ENCODE measurements around the gene ACSM2A. TPM values are rescaled to one million over a fixed set of nuclear protein-coding genes. Genes with fewer than 3 reads are reported as not detected.
A peak's percentile ranks its signal among the peaks of the same experiment; 100 is the strongest.

ACSM2A gene
- total and polyA plus RNA-seq, 4 donors, result 30.1 to 1,049 (median 392) TPM

DNA sequence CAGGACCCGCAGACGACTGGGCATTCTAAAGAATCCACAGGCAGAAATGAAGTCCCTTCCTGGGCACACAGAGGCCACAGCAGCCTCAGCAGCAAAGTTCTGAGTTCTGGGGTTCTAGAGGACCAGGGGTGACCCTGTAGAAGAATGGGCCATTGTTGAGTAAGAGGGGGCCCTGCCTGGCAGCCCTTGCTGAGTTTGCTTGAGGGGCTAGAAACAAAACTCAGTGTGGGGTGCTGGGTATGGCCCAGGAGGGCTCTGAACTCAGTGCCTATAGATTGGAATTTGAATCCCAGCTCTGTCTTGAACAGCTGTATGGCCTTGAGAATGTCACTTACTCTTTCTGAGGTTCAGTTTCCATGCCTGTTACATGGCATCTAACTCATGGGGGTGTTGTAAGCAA is 46.7 kb upstream of the ACSM2A start, which contains the start of gene PDILT:
PDILT (minus strand) TSS at position 101 of the 400 bp plus-strand sequence. CDS start 5,437 bp downstream, outside the sequence.
- TF ChIP-seq SP1 (IDR thresholded peaks at IDR 0.05), result no peak
- TF ChIP-seq, protein P1, sequence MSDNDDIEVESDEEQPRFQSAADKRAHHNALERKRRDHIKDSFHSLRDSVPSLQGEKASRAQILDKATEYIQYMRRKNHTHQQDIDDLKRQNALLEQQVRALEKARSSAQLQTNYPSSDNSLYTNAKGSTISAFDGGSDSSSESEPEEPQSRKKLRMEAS (IDR thresholded peaks at IDR 0.05), result no peak
- no peak for TF ChIP-seq HNF4G (IDR thresholded peaks at IDR 0.05)
- no peak for TF ChIP-seq JUND (IDR thresholded peaks at IDR 0.05)
- no peak for TF ChIP-seq FOXA1 (IDR thresholded peaks at IDR 0.05)
- 96% methylated on average over 2 of the region's 2 CpGs for WGBS

DNA sequence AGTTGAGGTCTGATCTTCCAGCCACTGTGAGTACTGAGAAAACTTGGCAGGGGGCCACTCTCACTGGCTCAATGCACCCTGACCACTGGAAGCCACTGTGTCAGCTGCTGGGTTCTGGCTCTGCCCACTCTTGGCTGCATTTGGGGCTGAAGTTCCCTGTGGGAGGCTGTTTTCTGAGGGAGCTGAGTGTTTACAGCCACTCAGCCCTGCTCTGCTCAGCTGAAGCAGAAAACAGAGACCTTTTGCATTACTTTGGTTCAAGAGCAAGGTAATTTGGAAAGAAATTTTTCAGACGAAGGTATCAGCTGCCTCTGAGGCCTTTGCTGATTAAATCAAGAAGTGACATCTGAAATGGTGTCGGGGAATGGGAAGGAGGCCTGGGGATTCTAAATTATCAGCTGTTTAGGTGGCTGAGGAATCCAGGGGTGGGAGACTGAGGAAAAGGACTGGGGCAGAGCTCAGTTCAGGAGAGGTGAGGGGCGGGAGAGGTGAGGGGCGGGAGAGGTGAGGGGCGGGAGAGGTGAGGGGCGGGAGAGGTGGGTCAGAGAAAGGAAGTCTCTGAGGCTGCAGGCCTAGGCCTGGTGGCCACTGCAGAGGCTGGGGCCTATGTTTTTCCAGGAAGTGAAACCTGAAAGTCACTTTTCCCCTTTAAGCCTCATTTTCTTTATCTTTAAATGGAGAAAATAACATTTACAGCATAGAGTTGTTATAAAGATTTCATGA is 41.8 kb upstream of the ACSM2A start, which contains the start of gene ACSM5:
ACSM5 (plus strand) TSS at position 137 of the 723 bp plus-strand sequence. CDS start 1,951 bp downstream, outside the sequence.
- H3K27ac ChIP-seq (ENCODE audit: low read depth in 1 of 2, low read length in 2 of 2), result peak within 1 kb of the TSS; percentile 89 to 94
- no peaks in the 10 kb centered on the region for H3K27me3 ChIP-seq (ENCODE audit: control insufficient read depth in 4 of 4, insufficient read depth in 4 of 4, low read length in 3 of 4)
- WGBS, result 39% methylated on average over 6 of the region's 6 CpGs
- no peaks in the 10 kb centered on the region for H3K36me3 ChIP-seq (ENCODE audit: control insufficient read depth in 4 of 4, insufficient read depth in 3 of 4, low read depth in 1 of 4, low read length in 3 of 4)
- H3K9me3 ChIP-seq (ENCODE audit: control insufficient read depth in 4 of 4, low read length in 3 of 4), result no peaks in the 10 kb centered on the region
- peak within 1 kb of the TSS; percentile 72 to 95 for H3K9ac ChIP-seq (ENCODE audit: low read depth in 1 of 2, low read length in 2 of 2)
- peak; percentile 52 for DNase-seq (ENCODE audit: low spot score)
- H3K4me3 ChIP-seq (ENCODE audit: low read depth in 1 of 3, low read length in 3 of 3), result peak within 1 kb of the TSS; percentile 56 to 88 (median 66)
- TF ChIP-seq, protein P2, sequence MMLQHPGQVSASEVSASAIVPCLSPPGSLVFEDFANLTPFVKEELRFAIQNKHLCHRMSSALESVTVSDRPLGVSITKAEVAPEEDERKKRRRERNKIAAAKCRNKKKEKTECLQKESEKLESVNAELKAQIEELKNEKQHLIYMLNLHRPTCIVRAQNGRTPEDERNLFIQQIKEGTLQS (IDR thresholded peaks at IDR 0.05), result peak; percentile 23
- TF ChIP-seq, protein P3, sequence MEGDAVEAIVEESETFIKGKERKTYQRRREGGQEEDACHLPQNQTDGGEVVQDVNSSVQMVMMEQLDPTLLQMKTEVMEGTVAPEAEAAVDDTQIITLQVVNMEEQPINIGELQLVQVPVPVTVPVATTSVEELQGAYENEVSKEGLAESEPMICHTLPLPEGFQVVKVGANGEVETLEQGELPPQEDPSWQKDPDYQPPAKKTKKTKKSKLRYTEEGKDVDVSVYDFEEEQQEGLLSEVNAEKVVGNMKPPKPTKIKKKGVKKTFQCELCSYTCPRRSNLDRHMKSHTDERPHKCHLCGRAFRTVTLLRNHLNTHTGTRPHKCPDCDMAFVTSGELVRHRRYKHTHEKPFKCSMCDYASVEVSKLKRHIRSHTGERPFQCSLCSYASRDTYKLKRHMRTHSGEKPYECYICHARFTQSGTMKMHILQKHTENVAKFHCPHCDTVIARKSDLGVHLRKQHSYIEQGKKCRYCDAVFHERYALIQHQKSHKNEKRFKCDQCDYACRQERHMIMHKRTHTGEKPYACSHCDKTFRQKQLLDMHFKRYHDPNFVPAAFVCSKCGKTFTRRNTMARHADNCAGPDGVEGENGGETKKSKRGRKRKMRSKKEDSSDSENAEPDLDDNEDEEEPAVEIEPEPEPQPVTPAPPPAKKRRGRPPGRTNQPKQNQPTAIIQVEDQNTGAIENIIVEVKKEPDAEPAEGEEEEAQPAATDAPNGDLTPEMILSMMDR (IDR thresholded peaks at IDR 0.05; ENCODE audit: low read depth, low read length, missing input control), result no peak
- TF ChIP-seq SP1 (IDR thresholded peaks at IDR 0.05) (peak; percentile 71), FOXA1 (IDR thresholded peaks at IDR 0.05) (peak; percentile 56), GABPA (IDR thresholded peaks at IDR 0.05 in 1 of 2, conservative IDR thresholded peaks at IDR 0.05 in 1 of 2) (no peak), TAF1 (conservative IDR thresholded peaks at IDR 0.05) (peak; percentile 100), HNF4A (conservative IDR thresholded peaks at IDR 0.05) (peak; percentile 78 to 82), NR2F2 (IDR thresholded peaks at IDR 0.05) (no peak), HNF4G (IDR thresholded peaks at IDR 0.05) (peak; percentile 53), JUND (IDR thresholded peaks at IDR 0.05) (peak; percentile 24 to 42), RXRA (IDR thresholded peaks at IDR 0.05) (peak; percentile 66 to 73), YY1 (IDR thresholded peaks at IDR 0.05) (peak; percentile 64), EGR1 (IDR thresholded peaks at IDR 0.05; ENCODE audit: low read depth in 2 of 2) (peak in 1 of 2 donors; percentile 47), RAD21 (IDR thresholded peaks at IDR 0.05) (peak; percentile 45 to 59), FOXA2 (IDR thresholded peaks at IDR 0.05) (peak; percentile 17)
- TF ChIP-seq, protein P4, sequence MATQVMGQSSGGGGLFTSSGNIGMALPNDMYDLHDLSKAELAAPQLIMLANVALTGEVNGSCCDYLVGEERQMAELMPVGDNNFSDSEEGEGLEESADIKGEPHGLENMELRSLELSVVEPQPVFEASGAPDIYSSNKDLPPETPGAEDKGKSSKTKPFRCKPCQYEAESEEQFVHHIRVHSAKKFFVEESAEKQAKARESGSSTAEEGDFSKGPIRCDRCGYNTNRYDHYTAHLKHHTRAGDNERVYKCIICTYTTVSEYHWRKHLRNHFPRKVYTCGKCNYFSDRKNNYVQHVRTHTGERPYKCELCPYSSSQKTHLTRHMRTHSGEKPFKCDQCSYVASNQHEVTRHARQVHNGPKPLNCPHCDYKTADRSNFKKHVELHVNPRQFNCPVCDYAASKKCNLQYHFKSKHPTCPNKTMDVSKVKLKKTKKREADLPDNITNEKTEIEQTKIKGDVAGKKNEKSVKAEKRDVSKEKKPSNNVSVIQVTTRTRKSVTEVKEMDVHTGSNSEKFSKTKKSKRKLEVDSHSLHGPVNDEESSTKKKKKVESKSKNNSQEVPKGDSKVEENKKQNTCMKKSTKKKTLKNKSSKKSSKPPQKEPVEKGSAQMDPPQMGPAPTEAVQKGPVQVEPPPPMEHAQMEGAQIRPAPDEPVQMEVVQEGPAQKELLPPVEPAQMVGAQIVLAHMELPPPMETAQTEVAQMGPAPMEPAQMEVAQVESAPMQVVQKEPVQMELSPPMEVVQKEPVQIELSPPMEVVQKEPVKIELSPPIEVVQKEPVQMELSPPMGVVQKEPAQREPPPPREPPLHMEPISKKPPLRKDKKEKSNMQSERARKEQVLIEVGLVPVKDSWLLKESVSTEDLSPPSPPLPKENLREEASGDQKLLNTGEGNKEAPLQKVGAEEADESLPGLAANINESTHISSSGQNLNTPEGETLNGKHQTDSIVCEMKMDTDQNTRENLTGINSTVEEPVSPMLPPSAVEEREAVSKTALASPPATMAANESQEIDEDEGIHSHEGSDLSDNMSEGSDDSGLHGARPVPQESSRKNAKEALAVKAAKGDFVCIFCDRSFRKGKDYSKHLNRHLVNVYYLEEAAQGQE (IDR thresholded peaks at IDR 0.05), result peak; percentile 95
- TF ChIP-seq, protein P5, sequence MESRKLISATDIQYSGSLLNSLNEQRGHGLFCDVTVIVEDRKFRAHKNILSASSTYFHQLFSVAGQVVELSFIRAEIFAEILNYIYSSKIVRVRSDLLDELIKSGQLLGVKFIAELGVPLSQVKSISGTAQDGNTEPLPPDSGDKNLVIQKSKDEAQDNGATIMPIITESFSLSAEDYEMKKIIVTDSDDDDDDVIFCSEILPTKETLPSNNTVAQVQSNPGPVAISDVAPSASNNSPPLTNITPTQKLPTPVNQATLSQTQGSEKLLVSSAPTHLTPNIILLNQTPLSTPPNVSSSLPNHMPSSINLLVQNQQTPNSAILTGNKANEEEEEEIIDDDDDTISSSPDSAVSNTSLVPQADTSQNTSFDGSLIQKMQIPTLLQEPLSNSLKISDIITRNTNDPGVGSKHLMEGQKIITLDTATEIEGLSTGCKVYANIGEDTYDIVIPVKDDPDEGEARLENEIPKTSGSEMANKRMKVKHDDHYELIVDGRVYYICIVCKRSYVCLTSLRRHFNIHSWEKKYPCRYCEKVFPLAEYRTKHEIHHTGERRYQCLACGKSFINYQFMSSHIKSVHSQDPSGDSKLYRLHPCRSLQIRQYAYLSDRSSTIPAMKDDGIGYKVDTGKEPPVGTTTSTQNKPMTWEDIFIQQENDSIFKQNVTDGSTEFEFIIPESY (IDR thresholded peaks at IDR 0.05), result peak; percentile 31
- TF ChIP-seq, protein P1 (IDR thresholded peaks at IDR 0.05), result no peak
- peaks cover 4 to 15% (median 11%) of the 10 kb centered on the region in 4 donors for H3K4me1 ChIP-seq (ENCODE audit: control insufficient read depth in 4 of 4, insufficient read depth in 4 of 4, low read length in 3 of 4)

More for the DNA sequence above, 46.7 kb upstream of the ACSM2A start, which contains the start of gene PDILT:
- DNase-seq (ENCODE audit: low spot score), result no peak
- no peaks in the 10 kb centered on the region for H3K9me3 ChIP-seq (ENCODE audit: control insufficient read depth in 4 of 4, low read length in 3 of 4)
- no peaks in the 10 kb centered on the region for H3K36me3 ChIP-seq (ENCODE audit: control insufficient read depth in 4 of 4, insufficient read depth in 3 of 4, low read depth in 1 of 4, low read length in 3 of 4)
- H3K4me3 ChIP-seq (ENCODE audit: low read depth in 1 of 3, low read length in 3 of 3), result no peak within 1 kb of the TSS
- no peak within 1 kb of the TSS for H3K9ac ChIP-seq (ENCODE audit: low read depth in 1 of 2, low read length in 2 of 2)
- H3K4me1 ChIP-seq (ENCODE audit: control insufficient read depth in 4 of 4, insufficient read depth in 4 of 4, low read length in 3 of 4), result peaks cover 0 to 2% (median 0%) of the 10 kb centered on the region in 4 donors
- H3K27ac ChIP-seq (ENCODE audit: low read depth in 1 of 2, low read length in 2 of 2), result no peak within 1 kb of the TSS
- H3K27me3 ChIP-seq (ENCODE audit: control insufficient read depth in 4 of 4, insufficient read depth in 4 of 4, low read length in 3 of 4), result no peaks in the 10 kb centered on the region

All from liver (tissue), 9 donors.